SJSA1 (cell line): ENCODE measurements around the gene SERP2. TPM values are rescaled to one million over a fixed set of nuclear protein-coding genes. Genes with fewer than 3 reads are reported as not detected.

Experiments used
- total RNA-seq: library from RNA; depleted of rRNA; stranded (reverse); fragments of >200 nt; shearing (Covaris generic); gene quantifications from 2 replicates; pipeline ENCODE4 v1.2.3, GENCODE V29; 2014; rRNA removed

Gene SERP2
- total RNA-seq, 1 experiment from 2014 or later, result not detected

Other genes starting within 250 kb of the SERP2 start
- 46.2 and 54.9 TPM in 2 replicates for gene TSC22D1, start 202.5 kb downstream of the SERP2 start, total RNA-seq